Hematopoietic multipotent progenitor cell treated with erythropoietin and hydrocortisone succinate and interleukin-3 and kit ligand, for 4 days (in vitro differentiated cells): ENCODE data around the gene TNFAIP1.

Experiments used
- DNase-seq: peaks from one replicate; pipeline ENCODE4 v3.0.0-alpha.2; 2015

TNFAIP1 gene

GRCh38 chr17:28372203-28372944, 36.8 kb downstream of the TNFAIP1 start:
- peak; percentile 34 for DNase-seq

DNA sequence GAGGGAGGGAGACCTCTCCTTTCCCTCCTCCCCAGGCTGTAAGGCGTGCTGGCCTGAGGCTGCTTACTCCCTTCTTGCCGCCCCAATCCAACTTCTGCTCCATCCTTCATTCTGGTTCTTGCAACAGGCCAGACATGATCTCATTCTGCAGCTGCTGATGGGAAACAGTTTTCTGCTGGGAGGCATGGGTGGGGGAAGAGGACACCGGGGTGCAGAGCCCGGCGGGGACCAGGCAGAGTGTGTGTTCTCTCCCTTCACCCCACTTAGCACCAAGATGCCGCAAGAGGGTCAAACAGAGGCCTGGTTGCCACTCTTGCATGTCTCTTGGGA, 37.3 kb downstream of the TNFAIP1 start:
- no peak for DNase-seq

DNA sequence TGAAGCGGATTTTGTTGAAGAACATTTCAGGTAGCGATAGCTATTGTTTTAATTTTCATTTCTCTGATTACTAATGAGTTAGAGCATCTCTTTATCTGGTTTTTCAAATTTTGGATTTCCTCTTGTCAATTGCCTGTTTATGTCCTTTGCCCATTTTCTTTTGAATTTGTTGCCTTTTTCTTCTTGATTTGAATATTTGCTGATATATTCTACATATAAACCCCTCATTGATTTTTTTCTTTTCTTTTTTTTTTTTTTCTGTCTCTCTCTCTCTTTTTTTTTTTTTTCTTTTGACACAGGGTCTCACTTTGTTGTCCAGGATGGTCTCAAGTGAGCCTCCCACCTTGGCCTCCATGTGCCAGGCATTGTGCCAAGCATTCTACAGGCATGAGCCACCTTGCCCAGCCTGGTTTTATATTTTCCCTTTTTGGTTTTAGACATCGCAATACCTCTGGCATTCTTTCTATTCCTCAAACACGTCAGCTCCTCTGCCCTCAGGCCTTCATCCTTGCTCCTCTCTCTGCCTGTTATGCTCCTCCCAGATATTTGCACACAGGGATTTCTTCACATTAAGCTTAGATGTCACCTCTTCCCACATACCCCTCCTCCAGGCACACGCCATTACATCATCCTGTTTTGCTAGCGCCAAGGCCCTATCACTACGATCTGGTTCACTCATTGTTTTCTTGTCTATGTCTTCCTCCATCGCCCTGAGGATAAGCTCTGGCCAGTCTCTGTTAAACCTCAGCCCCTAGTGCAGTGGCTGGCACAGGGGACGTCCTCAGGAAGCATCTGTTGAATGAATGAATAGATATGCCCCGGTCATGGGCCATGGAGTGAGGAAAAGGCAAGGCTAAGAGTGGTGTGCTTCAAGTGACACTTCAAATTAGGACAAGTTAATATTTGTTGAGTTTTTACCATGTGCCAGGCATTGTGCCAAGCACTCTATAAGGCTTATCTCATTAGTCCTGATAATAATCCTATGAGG, 44.5 kb downstream of the TNFAIP1 start:
- peak; percentile 60 for DNase-seq

GRCh38 chr17:28381141-28381825, 45.7 kb downstream of the TNFAIP1 start:
- peak; percentile 70 for DNase-seq

DNA sequence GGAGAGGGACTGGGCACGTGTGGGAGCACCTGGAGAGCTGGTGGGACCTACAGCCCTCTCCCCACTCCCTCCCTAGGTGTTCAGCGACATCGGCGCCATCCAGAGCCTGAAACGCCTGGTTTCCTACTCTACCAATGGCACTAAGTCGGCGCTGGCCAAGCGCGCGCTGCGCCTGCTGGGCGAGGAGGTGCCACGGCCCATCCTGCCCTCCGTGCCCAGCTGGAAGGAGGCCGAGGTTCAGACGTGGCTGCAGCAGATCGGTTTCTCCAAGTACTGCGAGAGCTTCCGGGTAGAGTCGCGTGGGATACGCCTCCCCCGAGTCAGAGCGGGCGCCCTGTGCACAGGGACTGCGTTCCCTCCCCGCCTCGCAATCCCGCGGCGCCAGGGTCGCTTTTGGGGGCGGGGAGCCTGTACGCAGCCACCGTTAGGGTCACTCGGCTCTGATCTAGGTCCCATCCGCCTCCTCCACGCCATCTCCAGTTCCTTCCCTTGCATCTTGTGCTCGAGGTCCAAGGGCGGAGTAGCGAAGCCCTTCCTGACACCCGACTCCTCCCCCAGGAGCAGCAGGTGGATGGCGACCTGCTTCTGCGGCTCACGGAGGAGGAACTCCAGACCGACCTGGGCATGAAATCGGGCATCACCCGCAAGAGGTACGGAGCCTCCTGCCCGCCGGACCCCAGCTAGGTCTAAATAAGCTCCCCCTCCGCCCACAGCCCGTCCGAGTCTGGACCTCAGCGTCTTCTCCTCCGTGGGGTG, 48.9 kb downstream of the TNFAIP1 start:
- peak; percentile 89 for DNase-seq

DNA sequence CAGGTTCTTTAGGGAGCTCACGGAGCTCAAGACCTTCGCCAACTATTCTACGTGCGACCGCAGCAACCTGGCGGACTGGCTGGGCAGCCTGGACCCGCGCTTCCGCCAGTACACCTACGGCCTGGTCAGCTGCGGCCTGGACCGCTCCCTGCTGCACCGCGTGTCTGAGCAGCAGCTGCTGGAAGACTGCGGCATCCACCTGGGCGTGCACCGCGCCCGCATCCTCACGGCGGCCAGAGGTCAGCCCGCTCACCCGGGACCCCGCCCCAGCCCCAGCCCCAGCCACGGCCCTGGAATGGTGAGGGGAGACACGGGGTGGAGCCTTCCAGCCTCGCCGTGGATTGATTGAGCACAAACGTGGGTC, 49.5 kb downstream of the TNFAIP1 start:
- DNase-seq, result no peak

GRCh38 chr17:28385406-28385805, 49.8 kb downstream of the TNFAIP1 start:
- DNase-seq, result peak; percentile 52

DNA sequence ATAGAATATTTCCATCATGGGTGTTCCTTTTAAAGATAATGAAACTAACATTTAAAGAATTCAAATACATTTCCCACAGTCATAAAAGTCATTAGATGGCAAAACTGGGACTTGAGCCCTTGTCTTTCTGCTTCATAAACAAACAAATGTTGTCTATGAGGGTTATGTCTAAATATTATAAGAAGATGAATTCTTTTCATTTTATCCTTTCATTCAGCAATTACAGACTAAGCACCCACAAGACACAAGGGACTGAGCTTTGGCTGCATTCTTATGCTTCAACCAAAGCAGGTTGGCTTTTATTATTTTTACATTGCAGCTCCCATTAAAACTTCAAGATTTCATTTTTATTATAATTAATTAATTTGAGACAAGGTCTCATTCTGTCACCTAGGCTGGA, 50.8 kb downstream of the TNFAIP1 start:
- DNase-seq, result no peak

GRCh38 chr17:28388106-28388505, 52.5 kb downstream of the TNFAIP1 start:
- no peak for DNase-seq

DNA sequence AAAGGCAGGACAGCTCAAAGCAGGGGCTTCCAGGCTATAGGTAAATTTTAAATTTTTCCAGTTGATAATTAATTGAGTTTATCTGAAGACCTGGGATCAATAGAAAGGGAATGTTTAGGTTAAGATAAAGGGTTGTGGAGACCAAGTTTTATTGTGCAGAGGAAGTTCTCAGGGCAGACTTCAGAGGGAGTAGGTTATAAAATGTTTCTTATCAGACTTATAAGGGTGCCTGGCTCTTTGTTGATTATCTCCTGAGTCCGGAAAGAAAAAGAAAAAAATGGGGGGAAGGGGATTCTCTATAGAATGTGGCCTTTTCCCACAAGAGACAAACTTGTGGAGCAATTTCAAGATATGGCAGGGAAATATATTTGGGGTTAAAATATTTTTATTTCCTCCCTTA, 54.6 kb downstream of the TNFAIP1 start:
- DNase-seq, result peak; percentile 69

GRCh38 chr17:28390563-28390962, 55.0 kb downstream of the TNFAIP1 start:
- no peak for DNase-seq

DNA sequence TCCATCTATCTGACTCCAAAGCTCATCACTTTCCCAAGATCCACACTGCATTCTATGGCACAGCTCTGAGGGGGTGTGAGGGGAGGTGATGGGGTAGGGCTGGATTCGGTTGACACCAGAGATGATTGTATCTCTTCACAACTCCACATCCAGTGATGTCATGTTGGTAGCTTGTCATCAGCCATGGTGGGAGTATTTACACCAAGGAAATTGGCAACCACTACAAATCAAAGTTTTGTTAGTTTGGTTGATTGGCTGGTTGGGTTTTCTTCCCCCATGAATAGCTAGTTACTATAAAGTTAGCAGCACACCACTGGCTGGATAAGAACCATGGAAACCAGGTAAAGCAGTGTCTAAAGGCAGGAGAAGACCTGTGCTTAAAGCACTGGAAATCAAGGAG, 55.4 kb downstream of the TNFAIP1 start:
- DNase-seq, result no peak

GRCh38 chr17:28391401-28391800, 55.8 kb downstream of the TNFAIP1 start:
- DNase-seq, result peak; percentile 16

DNA sequence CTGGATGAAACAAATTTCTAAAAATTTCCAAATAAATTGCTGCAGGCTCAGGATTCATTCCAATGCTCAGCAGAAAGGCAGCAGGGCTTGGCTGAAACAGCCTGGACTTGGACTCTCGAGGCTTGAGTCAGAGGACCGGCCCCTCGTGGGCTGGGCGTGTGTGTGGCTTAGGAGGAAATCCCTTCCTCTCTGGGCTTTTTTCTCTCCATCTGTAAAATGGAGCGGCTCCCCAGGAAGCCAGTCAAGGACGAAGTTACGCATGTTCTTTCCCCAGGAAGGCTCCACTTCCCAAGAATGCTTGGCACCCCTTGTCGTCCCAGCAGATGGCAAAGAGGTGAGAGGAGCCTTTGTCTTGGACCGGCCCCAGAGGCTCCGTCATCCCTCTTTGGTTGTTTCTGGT, 56.9 kb downstream of the TNFAIP1 start:
- DNase-seq, result no peak

DNA sequence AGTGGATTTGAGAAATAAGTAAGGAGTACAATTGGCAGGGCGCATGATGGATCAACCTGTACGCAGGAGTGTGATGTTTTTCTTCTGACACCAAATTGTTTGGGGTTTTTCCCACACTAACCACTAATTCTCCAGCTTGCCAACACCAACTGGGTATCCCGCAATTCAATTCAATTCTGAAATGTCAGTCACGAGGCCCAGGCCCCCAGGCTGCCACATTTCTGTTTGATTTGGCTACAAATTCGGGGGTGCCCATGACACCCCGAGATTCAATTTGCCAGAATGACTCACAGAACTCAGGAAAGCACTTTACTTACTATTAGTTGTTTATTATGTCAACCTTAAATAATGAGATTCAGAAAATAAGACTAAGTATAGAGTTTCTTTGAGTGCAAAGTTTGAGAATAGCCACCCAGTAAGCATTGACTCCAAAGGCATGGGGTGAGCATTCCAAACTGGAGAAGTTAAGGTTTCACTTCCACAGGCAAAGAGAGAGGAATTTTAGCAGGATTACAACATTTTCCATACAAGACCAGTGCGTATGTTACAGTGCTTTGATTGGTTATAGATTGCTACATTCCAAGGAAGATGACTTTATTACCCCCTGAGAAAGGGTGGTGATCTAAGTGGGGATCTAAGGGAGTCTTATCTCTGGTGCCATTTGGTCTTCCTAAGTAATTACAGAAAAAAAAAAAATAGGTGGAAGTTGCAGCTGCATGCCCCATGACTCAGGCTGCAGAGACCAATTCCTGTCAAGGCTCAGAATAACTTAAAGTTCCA, 59.0 kb downstream of the TNFAIP1 start:
- no peak for DNase-seq

DNA sequence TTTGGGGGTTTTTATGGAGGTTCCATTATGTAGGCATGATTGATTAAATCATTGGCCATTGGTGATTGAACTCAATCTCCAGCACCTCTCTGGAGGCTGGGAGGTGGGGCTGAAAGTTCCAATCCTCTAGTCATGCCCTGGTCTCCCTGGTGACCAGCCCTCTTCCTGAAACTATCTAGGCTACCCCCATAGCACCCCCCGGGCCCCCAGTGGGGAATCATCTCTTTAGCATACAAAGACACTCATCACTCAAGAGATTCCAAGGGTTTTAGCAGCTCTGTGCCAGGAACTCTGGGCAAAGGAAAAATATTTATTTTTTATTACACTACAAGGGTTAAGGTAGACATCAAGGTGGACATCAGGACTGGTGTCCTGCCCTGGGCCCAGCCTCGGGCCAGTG, 59.9 kb downstream of the TNFAIP1 start:
- DNase-seq, result no peak

GRCh38 chr17:28395968-28396367, 60.4 kb downstream of the TNFAIP1 start:
- no peak for DNase-seq
